ENCODE measurements around the gene WWTR1. TPM values are rescaled to one million over a fixed set of nuclear protein-coding genes. Genes with fewer than 3 reads are reported as not detected.

Gene WWTR1
- total RNA-seq, 1 experiment from 2014 or later = 32.8 TPM

- DNase-seq (ENCODE audit: low read depth) = no peak
Observed at GRCh38 chr3:149496891-149497290, 160.9 kb downstream of the WWTR1 start.

- DNase-seq (ENCODE audit: low read depth) = no peak
Observed at GRCh38 chr3:149495581-149496125, 162.2 kb downstream of the WWTR1 start.

- peak; percentile 44 for DNase-seq (ENCODE audit: low read depth)
Observed at GRCh38 chr3:149494759-149495580, 162.9 kb downstream of the WWTR1 start.

- peak; percentile 75 for DNase-seq (ENCODE audit: low read depth)
Observed at GRCh38 chr3:149494022-149494758, 163.6 kb downstream of the WWTR1 start.

- no peak for DNase-seq (ENCODE audit: low read depth)
Observed at GRCh38 chr3:149493315-149494021, 164.4 kb downstream of the WWTR1 start.

- no peak for DNase-seq (ENCODE audit: low read depth)
Observed at GRCh38 chr3:149490260-149490971, 167.4 kb downstream of the WWTR1 start.

GRCh38 chr3:149489060-149489690 is 168.7 kb downstream of the WWTR1 start:
- peak; percentile 28 for DNase-seq (ENCODE audit: low read depth)

- DNase-seq (ENCODE audit: low read depth) = peak; percentile 51
Observed at GRCh38 chr3:149487598-149488197, 170.1 kb downstream of the WWTR1 start.

- DNase-seq (ENCODE audit: low read depth) = no peak
Observed at GRCh38 chr3:149486726-149487125, 171.1 kb downstream of the WWTR1 start.

- no peak for DNase-seq (ENCODE audit: low read depth)
Observed at GRCh38 chr3:149481491-149481890, 176.3 kb downstream of the WWTR1 start.

GRCh38 chr3:149481056-149481455 is 176.8 kb downstream of the WWTR1 start:
- no peak for DNase-seq (ENCODE audit: low read depth)

- peak; percentile 89 for DNase-seq (ENCODE audit: low read depth)
Observed at GRCh38 chr3:149480326-149481017, 177.4 kb downstream of the WWTR1 start.

GRCh38 chr3:149479621-149480325 is 178.1 kb downstream of the WWTR1 start:
- DNase-seq (ENCODE audit: low read depth) = peak; percentile 32

GRCh38 chr3:149476225-149476624 is 181.6 kb downstream of the WWTR1 start:
- no peak for DNase-seq (ENCODE audit: low read depth)

GRCh38 chr3:149475451-149476060 is 182.3 kb downstream of the WWTR1 start:
- no peak for DNase-seq (ENCODE audit: low read depth)

- no peak for DNase-seq (ENCODE audit: low read depth)
Observed at GRCh38 chr3:149474250-149474817, 183.5 kb downstream of the WWTR1 start, which contains the start of gene TM4SF4. TSS of gene TM4SF4 (plus strand) at chr3:149474697. CDS start at chr3:149474878, 181 bp downstream.

GRCh38 chr3:149473357-149474249 is 184.2 kb downstream of the WWTR1 start:
- peak; percentile 76 for DNase-seq (ENCODE audit: low read depth)

Data from Daoy (cell line).